ENCODE results near the gene STAMBP.

The STAMBP gene

DNA sequence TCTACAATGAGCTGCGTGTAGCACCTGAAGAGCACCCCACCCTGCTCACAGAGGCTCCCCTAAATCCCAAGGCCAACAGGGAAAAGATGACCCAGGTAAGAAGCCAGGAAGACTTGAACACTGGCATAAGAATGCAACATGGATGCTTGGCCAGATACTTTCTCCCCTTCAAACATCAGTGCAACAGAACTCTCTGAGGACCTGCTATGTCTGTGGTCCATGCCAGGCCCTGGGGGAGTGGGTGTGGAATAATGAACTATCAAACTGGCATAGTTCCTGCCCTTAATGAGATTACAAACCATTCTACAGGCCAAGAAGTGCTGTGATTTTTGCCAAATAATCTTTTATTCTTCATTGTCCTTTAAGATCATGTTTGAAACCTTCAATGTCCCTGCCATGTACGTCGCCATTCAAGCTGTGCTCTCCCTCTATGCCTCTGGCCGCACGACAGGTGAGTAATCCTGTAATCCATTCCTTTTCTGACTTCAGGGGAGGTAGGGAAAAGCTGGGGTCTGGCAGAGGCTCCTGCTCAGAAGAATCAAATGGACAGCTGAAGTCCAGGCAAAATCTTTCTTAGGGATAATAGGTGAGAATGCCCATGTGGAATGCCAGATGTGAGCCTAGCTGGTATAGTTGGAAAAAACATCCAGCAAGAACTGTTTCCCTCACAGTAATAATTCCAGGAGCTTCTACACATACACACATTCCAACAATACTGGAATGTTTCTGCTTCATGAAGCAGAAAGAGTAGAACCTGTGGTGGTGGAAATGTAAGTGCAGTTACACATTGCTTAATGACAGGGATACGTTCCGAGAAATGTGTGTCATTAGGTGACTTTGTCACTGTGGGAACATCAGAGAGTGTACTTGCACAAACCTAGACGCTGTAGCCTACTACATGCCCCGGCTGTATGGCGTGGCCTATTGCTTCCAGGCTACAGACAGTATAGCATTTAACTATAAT lies 80.2 kb downstream of the STAMBP start:
- DNase-seq = no peak

DNA sequence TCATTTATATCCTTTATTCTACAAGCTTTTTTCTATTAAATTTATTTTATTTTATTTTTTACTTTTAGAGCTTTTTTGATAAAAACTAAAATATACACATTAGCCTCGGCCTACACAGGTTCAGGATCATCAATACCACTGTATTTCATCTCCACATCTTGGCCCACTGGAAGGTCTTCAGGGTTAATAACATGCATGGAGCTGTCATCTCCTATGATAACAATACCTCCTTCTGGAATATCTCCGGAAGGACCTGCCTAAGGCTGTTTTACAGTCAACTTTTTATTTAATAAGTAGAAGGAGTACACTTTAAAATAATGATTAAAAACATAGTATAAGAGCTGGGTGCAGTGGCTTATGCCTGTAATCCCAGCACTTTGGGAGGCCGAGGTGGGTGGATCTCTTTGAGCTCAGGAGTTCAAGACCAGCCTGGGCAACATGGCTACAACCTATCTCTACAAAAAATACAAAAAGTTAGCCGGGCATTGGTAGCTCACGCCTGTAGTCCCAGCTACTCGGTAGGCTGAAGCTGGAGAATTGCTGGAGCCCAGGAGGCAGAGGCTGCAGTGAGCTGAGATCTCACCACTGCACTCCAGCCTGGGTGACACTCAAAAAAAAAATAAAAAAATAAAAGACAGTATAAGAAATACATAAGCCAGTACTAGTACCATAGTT lies 82.2 kb downstream of the STAMBP start:
- no peak for DNase-seq

DNA sequence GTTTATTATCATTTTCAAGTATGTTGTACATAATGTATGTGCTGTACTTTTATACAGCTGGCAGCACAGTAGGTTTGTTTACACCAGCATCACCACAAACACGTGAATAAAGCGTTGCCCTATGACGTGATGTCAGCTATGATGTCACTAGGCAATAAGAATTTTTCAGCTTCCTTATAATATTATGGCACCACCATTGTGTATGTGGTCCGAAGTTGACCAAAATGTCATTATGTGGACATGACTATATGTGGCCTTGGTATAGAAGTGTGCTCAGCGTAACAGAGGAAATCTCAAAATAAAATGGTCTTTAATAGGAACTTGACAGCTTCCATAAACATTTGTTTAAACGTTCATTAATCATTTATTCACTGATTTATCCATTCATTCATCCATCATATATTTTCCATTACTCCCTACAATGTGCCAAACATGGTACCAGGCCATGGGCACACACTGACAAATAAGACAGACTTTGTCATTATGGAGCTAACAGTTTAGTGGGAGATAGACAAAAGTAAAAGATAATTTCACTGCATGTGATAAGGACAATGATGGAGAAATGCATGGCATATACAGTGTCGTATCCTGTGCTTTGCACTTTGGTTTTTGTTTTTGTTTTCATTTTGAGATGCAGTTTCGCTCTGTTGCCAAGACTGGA lies 82.9 kb downstream of the STAMBP start:
- DNase-seq = no peak

DNA sequence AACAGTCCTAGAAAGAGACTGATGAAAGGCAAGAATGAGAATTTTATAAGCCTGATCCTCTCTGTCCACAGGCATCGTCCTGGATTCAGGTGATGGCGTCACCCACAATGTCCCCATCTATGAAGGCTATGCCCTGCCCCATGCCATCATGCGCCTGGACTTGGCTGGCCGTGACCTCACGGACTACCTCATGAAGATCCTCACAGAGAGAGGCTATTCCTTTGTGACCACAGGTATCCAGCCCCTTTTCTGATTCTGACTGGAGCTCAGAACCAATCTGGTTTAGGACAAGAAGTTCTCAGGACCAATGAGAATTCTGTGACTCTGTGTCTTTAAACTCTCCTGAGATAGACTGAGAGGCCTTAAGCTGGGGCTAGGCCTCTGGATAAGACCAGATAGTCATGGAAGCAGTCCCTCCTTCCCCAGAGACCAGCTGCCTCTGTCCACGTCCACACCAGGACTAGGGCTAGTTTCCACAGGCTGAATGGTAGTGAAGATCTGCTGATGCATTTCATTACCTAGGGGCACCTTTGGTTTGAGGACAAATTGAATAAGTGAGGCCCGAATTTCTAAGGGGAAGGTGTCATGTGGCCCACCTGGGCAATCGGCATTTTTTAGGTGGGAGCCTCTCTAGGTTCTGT lies 84.8 kb downstream of the STAMBP start:
- no peak for DNase-seq

DNA sequence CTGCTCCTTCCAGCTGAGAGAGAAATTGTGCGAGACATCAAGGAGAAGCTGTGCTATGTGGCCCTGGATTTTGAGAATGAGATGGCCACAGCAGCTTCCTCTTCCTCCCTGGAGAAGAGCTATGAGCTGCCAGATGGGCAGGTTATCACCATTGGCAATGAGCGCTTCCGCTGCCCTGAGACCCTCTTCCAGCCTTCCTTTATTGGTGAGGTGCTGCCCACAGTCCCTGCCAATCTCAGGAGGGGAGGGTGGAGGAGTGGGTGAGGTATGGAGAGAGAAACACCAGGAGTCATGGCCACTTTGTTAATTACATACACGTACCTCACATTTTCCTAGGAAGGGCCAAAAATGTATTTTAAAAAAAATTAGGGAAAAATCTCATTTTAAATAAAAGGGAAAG lies 85.9 kb downstream of the STAMBP start:
- DNase-seq = no peak

DNA sequence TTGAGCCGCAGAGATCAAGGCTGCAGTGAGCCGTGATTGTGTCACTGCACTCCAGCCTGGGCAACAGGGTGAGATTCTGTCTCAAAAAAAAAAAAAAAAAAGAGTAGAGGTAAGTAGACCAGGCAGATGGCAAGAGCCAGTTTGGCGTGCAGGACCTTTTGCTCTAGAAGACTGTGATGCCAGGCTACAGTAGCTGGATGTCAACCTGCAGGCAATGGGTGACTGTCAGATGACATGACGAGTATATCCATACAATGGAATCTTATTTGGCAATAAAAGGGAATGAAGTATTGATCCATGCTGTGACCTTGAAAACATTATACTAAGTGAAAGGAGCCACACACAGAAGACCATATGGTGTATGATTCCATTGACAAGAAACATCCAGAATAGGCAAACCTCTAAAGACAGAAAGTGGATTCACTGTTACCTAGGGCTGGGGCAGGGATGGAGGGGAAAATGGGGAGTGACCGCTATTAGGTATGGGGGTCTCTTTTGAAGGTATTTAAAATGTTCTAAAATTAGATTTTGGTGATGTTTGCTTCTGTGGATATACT lies 86.8 kb downstream of the STAMBP start:
- no peak for DNase-seq

DNA sequence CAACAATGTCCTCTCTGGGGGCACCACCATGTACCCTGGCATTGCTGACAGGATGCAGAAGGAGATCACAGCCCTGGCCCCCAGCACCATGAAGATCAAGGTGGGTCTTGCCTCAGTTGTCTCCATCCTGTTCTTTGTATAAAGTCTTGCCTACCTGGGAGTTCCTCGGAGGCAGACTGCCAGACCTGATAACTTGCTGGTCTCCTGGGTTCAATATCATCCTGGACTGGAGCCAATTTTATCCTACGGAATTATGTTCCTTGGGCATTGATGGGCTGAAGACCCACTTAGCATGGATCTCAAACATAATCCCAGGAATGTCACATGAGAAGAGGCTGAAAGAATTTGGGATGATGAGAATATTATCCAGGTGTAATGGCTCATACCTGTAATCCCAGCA lies 87.9 kb downstream of the STAMBP start:
- DNase-seq = no peak

DNA sequence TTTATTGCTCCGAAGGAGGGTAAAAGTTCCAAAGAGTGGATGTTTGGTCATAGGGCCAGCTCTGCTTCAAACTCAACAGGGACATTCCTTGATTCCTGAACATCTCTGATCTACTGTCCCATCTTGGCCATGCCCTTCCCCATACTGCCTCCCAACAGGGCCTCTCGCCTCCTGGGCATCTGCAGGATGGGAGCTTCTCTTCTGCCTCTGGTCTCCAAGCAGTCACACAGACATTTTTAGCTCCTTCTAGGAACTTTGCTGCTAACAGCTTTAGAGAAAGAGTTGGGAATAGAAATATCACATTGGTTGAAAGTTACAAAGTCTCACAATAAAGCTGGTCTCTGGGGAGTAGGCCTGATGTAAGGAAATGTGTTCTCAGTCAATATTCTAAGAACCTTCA lies 88.5 kb downstream of the STAMBP start:
- no peak for DNase-seq

DNA sequence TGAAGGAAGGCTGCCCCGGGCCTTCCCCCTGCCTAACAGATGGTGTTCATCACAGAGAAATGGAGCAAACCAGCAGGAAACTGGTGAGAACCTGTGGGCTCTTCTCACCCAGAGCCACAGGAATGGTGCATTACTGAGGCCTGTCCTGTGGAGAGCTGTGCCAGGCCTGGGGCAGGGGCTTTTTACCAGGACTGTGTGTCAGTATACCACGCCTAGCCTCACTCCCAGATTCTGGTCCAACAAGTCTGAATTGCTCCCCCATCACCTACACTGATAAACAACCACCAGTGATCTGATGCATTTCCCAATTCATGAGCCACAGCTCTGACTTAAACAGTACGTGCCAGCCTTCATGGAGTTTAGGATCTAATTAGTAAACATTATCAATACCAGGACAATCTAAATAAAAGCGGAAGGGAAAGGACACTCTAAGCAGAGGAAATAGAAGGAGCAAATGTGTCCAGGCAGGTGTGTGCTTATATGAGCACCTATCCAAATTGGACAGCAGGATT lies 89.0 kb downstream of the STAMBP start:
- no peak for DNase-seq

DNA sequence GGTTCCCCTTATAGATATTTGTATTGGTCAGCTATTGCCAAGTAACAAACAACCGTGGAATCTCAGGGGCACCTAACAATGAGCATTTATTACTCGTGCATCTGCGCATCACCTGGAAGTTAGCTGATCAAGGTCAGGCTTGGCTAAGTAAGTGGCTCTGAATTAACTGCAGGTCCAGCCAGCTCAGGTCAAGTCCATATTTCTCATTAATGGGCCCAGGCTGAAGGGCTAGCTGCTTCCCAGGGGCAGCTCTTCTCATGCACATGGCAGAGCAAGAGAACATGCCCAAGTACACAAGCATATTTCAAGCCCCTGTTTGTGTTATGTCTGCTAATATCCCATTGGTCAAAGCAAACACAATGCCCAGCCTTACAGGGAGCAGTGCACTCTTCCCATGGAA lies 90.1 kb downstream of the STAMBP start:
- no peak for DNase-seq

DNA sequence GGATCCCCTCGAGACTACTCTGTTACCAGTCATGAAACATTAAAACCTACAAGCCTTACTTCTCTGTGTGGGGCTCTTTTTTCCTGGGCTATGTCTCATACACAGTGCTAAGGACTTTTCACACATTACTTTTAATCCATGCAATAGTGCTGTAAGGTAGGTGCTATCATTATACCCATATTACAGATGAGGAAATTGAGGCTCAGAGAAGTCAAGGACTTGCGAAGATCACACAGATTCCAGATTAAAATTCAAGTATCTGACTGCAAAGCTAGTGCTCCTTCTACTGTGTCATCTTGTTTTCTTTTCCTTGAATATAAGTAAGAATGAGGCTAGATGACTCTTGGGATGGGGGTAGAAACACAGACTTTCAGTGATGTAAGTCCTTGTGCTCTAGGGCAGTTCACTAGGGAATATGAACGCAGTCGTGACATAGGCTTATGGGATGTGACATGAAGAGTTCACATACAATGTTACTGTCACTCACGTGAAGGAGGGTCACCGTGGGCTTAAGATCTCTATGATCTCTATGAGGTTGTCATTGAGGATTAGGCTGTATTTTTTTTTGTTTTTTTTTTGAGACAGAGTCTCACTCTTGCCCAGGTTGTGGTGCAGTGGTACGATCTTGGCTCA lies 91.0 kb downstream of the STAMBP start:
- no peak for DNase-seq

DNA sequence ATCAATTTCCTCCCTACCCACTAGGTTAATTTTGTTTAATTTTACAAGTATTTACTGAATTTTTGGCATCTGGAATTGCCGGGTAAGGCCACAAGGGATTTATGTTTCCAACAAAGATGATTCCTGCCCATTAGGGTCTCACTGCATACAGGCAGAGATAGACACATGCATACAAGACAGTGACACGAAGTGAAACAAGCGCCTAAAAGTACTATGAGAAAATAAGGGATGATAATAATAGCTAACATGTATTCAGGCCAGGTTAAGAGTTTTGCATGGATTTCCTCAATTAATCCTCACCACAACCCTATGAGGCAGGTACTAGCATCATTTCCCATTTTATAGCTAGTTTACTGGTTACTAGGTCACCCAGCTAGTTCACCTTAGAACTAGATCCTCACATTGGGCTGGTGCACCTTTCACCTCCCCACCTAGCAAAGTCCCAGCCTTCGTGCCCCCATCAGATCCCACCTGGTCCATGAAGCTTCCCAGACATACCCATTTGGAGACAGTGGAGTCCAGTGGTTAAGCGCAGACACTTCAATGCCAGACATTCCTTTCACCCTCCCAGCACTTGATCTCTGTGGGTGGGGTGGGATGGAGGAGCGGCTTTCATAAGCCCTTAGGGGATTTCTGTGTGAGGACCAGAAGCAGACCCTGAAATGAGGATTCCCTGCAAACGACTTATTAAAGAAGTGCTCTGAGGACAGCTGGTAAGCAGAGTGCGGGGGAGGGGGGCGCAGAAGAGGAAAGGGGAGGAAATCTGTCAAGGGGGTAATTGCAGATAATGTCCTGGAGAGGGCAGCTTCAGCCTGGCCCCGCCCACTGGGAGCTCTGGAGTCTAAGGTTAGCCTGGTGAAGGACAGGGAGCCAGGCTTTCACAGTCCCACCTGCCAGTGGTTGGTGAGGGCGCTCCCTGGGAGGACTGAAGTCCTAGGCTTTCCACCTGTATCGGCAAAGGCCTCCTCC lies 92.1 kb downstream of the STAMBP start:
- DNase-seq = no peak

DNA sequence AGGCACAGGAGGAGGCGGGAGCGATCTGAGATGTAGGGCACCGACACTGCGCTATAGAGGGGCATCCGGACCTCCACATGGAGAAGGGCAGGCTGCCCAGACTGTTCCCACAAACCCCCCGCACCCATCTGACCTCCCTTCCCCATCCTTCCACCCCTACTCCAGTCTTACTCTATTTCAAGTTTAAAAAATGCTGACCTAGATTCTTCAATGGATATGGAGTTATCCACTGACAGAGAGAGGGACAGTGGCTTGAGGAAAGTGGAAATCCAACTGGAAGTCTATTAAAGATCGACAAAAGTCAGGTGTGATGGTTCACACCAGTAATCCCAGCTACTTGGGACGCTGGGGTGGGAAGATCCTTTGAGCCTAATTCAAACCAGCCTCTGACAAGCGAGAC lies 92.8 kb downstream of the STAMBP start:
- DNase-seq = no peak

DNA sequence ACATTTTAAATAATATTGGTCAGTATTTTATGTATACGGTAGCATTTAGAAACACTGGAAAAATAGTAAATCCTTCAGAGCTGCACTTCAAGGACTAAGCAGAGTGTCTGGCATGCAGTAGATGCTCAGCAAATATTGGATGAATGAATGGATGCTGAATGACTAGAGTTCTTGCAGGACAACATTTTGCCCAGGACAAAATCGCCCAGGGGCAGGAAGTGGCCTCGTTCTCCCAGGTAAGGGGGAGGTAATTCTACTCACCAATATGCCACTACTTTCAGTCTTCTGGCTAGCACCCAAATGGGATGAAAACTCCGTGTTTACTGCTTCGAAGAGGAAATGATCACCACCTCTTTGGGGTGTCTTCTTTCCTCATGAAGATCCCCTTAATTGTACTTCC lies 93.9 kb downstream of the STAMBP start:
- DNase-seq = no peak
